H1 (cell line): ENCODE measurements around the gene STYXL1. TPM values are rescaled to one million over a fixed set of nuclear protein-coding genes. Genes with fewer than 3 reads are reported as not detected.
A peak's percentile ranks its signal among the peaks of the same experiment; 100 is the strongest.

Experiments
- CTCF ChIA-PET: fragments of 300-600 bp; sonication (Branson Sonifier 250); formaldehyde crosslinking; loops from one replicate; lab custom pipeline; 2021; ENCODE audit not compliant: partially characterized antibody; lab: Charles Lee
- POLR2A ChIA-PET: fragments of 300-600 bp; sonication (Branson Sonifier 250); formaldehyde crosslinking; loops from one replicate; lab custom pipeline; 2021; ENCODE audit warnings: inconsistent platforms; ENCODE audit not compliant: partially characterized antibody; lab: Charles Lee
- DNase-seq, 2 experiments: peaks; one replicate each; pipeline versions ENCODE4 v3.0.0 to v3.0.0-alpha.2; 2010 to 2022; ENCODE audit warnings: low spot score in 2 of 2, low read depth in 1 of 2, mixed read lengths in 1 of 2
- FAIRE-seq: peaks from 2 replicates; lab custom pipeline; 2011; peaks lifted over from hg19 to GRCh38; lab: Jason Lieb, UNC
- H2AFZ ChIP-seq: 2 replicates; pipeline ENCODE4 v1.8.1; 2012; ENCODE audit warnings: low read length, inconsistent platforms
- H2AK5ac ChIP-seq: 2 replicates; pipeline ENCODE4 v1.6.1; 2013; ENCODE audit warnings: low read depth, low read length
- H2BK120ac ChIP-seq: replicated peaks from 2 replicates; pipeline ENCODE3; 2013; ENCODE audit warnings: low read depth, low read length, inconsistent platforms
- H2BK12ac ChIP-seq: 2 replicates; pipeline ENCODE4 v1.6.1; 2013; ENCODE audit warnings: low read depth, low read length
- H2BK15ac ChIP-seq: 2 replicates; pipeline ENCODE4 v1.6.1; 2013; ENCODE audit warnings: low read length
- H2BK20ac ChIP-seq: 2 replicates; pipeline ENCODE4 v1.6.1; 2013; ENCODE audit warnings: low read length
- H2BK5ac ChIP-seq: 2 replicates; pipeline ENCODE4 v1.6.1; 2013; ENCODE audit warnings: low read depth, low read length
- H3K14ac ChIP-seq: 2 replicates; pipeline ENCODE4 v1.6.1; 2013; ENCODE audit warnings: inconsistent platforms; ENCODE audit not compliant: insufficient read length
- H3K18ac ChIP-seq: 2 replicates; pipeline ENCODE4 v1.6.1; 2013; ENCODE audit warnings: low read length; ENCODE audit errors: extremely low read depth
- H3K23ac ChIP-seq: 2 replicates; pipeline ENCODE4 v1.6.1; 2013; ENCODE audit warnings: inconsistent platforms; ENCODE audit not compliant: insufficient read length
- H3K23me2 ChIP-seq: 2 replicates; pipeline ENCODE4 v1.6.1; 2013; ENCODE audit warnings: low read depth, low read length
- H3K27ac ChIP-seq: 2 replicates; pipeline ENCODE4 v1.6.1; 2011; ENCODE audit warnings: low read depth, low read length, inconsistent platforms
- H3K27me3 ChIP-seq, 4 experiments: replicated peaks in 1 of 4; 1 replicate in 1 of 4; 2 replicates in 3 of 4; pipeline versions ENCODE4 v1.6.1 to v1.8.1; 2011 to 2013; ENCODE audit warnings: low read length in 3 of 4, mild to moderate bottlenecking in 3 of 4, inconsistent platforms in 2 of 4, mixed read lengths in 2 of 4, moderate library complexity in 1 of 4; ENCODE audit not compliant: control insufficient read depth in 3 of 4, insufficient read depth in 3 of 4; ENCODE audit errors: extremely low read depth in 1 of 4
- H3K36me3 ChIP-seq, 4 experiments: 2 replicates each; pipeline versions ENCODE4 v1.6.1 to v1.8.1; 2011 to 2013; ENCODE audit warnings: mild to moderate bottlenecking in 4 of 4, low read length in 3 of 4, moderate library complexity in 2 of 4, control low read depth in 1 of 4, inconsistent platforms in 1 of 4; ENCODE audit not compliant: insufficient read depth in 4 of 4, control insufficient read depth in 2 of 4
- H3K4ac ChIP-seq: replicated peaks from 2 replicates; pipeline ENCODE3; 2013; ENCODE audit warnings: low read length, low read depth, mixed read lengths, inconsistent platforms; ENCODE audit not compliant: insufficient read length
- H3K4me1 ChIP-seq, 4 experiments: replicated peaks in 1 of 4; 1 replicate in 1 of 4; 2 replicates in 3 of 4; pipeline versions ENCODE4 v1.6.1 to v1.8.1; 2011 to 2013; ENCODE audit warnings: low read length in 3 of 4, inconsistent platforms in 2 of 4, mixed read lengths in 1 of 4; ENCODE audit not compliant: insufficient read depth in 4 of 4, control insufficient read depth in 3 of 4
- H3K4me2 ChIP-seq, 2 experiments: 2 replicates each; pipeline versions ENCODE4 v1.6.1 to v1.8.1; 2011 to 2013; ENCODE audit warnings: low read depth in 2 of 2, low read length in 2 of 2, control low read depth in 1 of 2, inconsistent platforms in 1 of 2, mild to moderate bottlenecking in 1 of 2; ENCODE audit not compliant: insufficient read depth in 1 of 2
- H3K4me3 ChIP-seq, 4 experiments: fragments of 200-600, 300-600 bp in 1 of 4; sonication (generic), shearing (Covaris generic), sonication (Bioruptor Twin) in 1 of 4; 2 replicates each; pipeline versions ENCODE4 v1.5.1 to v1.8.1; 2011 to 2016; ENCODE audit warnings: low read length in 4 of 4, low read depth in 3 of 4, control low read depth in 2 of 4, inconsistent platforms in 2 of 4, mild to moderate bottlenecking in 2 of 4, mixed read lengths in 1 of 4, moderate library complexity in 1 of 4; ENCODE audit not compliant: insufficient read depth in 2 of 4; ENCODE audit errors: extremely low read depth in 1 of 4
- H3K56ac ChIP-seq: replicated peaks from 2 replicates; pipeline ENCODE3; 2013; ENCODE audit warnings: low read depth, mild to moderate bottlenecking, mixed read lengths, low read length, inconsistent platforms; ENCODE audit not compliant: insufficient read length
- H3K79me1 ChIP-seq: 2 replicates; pipeline ENCODE4 v1.6.1; 2013; ENCODE audit warnings: low read depth, low read length, control low read depth
- H3K79me2 ChIP-seq, 2 experiments: 2 replicates each; pipeline versions ENCODE4 v1.6.1 to v1.8.1; 2012 to 2013; ENCODE audit warnings: low read length in 2 of 2, mild to moderate bottlenecking in 2 of 2, inconsistent platforms in 1 of 2; ENCODE audit not compliant: insufficient read depth in 2 of 2, control insufficient read depth in 1 of 2
- H3K9ac ChIP-seq, 4 experiments: replicated peaks in 1 of 4; 1 replicate in 1 of 4; 2 replicates in 3 of 4; pipeline versions ENCODE4 v1.6.1 to v1.8.1; 2011 to 2013; ENCODE audit warnings: low read depth in 3 of 4, low read length in 3 of 4, control low read depth in 2 of 4, mild to moderate bottlenecking in 2 of 4, moderate library complexity in 2 of 4, inconsistent platforms in 1 of 4; ENCODE audit errors: extremely low read depth in 1 of 4
- H3K9me3 ChIP-seq, 2 experiments: 2 replicates each; pipeline versions ENCODE4 v1.6.1 to v1.8.1; 2012 to 2013; ENCODE audit warnings: mild to moderate bottlenecking in 2 of 2, moderate library complexity in 2 of 2, control low read depth in 1 of 2, inconsistent platforms in 1 of 2, low read depth in 1 of 2, low read length in 1 of 2, mixed read lengths in 1 of 2; ENCODE audit not compliant: insufficient read depth in 2 of 2
- H4K20me1 ChIP-seq, 2 experiments: replicated peaks in 1 of 2; 2 replicates each; pipeline versions ENCODE3 to v1.8.1; 2011 to 2013; ENCODE audit warnings: inconsistent platforms in 2 of 2, low read length in 2 of 2, mild to moderate bottlenecking in 1 of 2; ENCODE audit not compliant: insufficient read depth in 2 of 2, control insufficient read depth in 1 of 2
- H4K5ac ChIP-seq: 2 replicates; pipeline ENCODE4 v1.6.1; 2013; ENCODE audit warnings: low read length, low read depth, mixed read lengths, inconsistent platforms; ENCODE audit not compliant: insufficient read length
- H4K8ac ChIP-seq: 2 replicates; pipeline ENCODE4 v1.8.0; 2013; ENCODE audit warnings: mild to moderate bottlenecking, moderate library complexity, low read length, inconsistent platforms; ENCODE audit not compliant: insufficient read depth; ENCODE audit errors: extremely low read depth
- H4K91ac ChIP-seq: replicated peaks from 2 replicates; pipeline ENCODE3; 2013; ENCODE audit warnings: low read length, mixed read lengths, inconsistent platforms; ENCODE audit not compliant: insufficient read length
- CREB1 ChIP-seq: IDR thresholded peaks from 2 replicates; pipeline ENCODE4 v1.6.1; 2012; ENCODE audit warnings: inconsistent platforms
- JUN ChIP-seq: IDR thresholded peaks from 2 replicates; pipeline ENCODE4 v1.6.1; 2011; ENCODE audit warnings: low read depth, mild to moderate bottlenecking, improper control_type of control experiment, low read length
- JUND ChIP-seq: IDR thresholded peaks from 2 replicates; pipeline ENCODE4 v1.6.1; 2011; ENCODE audit warnings: mild to moderate bottlenecking, improper control_type of control experiment, low read length
- MAFK ChIP-seq: IDR thresholded peaks from 2 replicates; pipeline ENCODE4 v1.6.1; 2012; ENCODE audit warnings: low read depth, mild to moderate bottlenecking, improper control_type of control experiment, low read length
- RNF2 ChIP-seq: fragments of 200-900, 300-1000 bp; sonication (generic); IDR thresholded peaks from 2 replicates; pipeline ENCODE4 v1.7.1; 2016; ENCODE audit warnings: borderline replicate concordance, low read depth, mild to moderate bottlenecking, antibody characterized with exemption, low read length; ENCODE audit not compliant: poor library complexity, severe bottlenecking; ENCODE audit errors: missing control alignments
- RXRA ChIP-seq: IDR thresholded peaks from 2 replicates; pipeline ENCODE4 v1.6.1; 2011; ENCODE audit warnings: low read depth, mild to moderate bottlenecking, low read length, moderate library complexity; ENCODE audit not compliant: insufficient read depth
- WGBS, 2 experiments: shearing (Covaris generic) in 1 of 2; methylation state at CpG; one replicate each; pipeline versions ENCODE4 v1.1.6 to v1.1.7; 2013 to 2015; ENCODE audit warnings: low lambda C conversion rate in 2 of 2, mixed read lengths in 2 of 2, inconsistent platforms in 1 of 2, low coverage in 1 of 2, missing lambda C conversion rate in 1 of 2; ENCODE audit not compliant: insufficient replicate concordance in 2 of 2, insufficient coverage in 1 of 2, insufficient read length in 1 of 2; ENCODE audit errors: extremely low coverage in 1 of 2, missing lambda C conversion rate in 1 of 2; 5-methylcytosine and 5-hydroxymethylcytosine counted together
- long read RNA-seq, 2 experiments: library from RNA in 1 of 2; library from capped mRNA in 1 of 2; stranded (forward); transcript quantifications; one replicate each; pipeline ENCODE4 v2.0.0, GENCODE V29; 2021; ENCODE audit warnings: inconsistent platforms in 1 of 2
- polyA minus RNA-seq, 3 experiments: library from RNA; depleted of rRNA, polyadenylated mRNA; stranded (reverse); fragments of >200 nt; gene quantifications; 1 replicate in 2 of 3; 2 replicates in 1 of 3; pipeline ENCODE4 v1.2.3, GENCODE V29; 2011
- polyA plus RNA-seq, 7 experiments: library from polyadenylated mRNA; depleted of rRNA in 3 of 7; stranded (reverse) in 5 of 7; unstranded in 2 of 7; fragments of >200 nt in 5 of 7; fragments of 200-250 nt in 2 of 7; gene quantifications; 1 replicate in 5 of 7; 2 replicates in 1 of 7; 4 replicates in 1 of 7; pipeline versions ENCODE4 v1.2.1 to v1.2.3, GENCODE V29; 2011 to 2013; ENCODE audit warnings: missing spikeins in 2 of 7, mixed read lengths in 2 of 7
- total RNA-seq: library from RNA; stranded (reverse); fragmentation: NEBNext Ultra II Directional; extraction: Animal tissue kit (Norgen Biotek cat#: 25700); gene quantifications from 2 replicates; pipeline ENCODE4 v1.2.1, GENCODE V29; 2021

Gene STYXL1, protein sequence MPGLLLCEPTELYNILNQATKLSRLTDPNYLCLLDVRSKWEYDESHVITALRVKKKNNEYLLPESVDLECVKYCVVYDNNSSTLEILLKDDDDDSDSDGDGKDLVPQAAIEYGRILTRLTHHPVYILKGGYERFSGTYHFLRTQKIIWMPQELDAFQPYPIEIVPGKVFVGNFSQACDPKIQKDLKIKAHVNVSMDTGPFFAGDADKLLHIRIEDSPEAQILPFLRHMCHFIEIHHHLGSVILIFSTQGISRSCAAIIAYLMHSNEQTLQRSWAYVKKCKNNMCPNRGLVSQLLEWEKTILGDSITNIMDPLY
- 26.4 and 32.3 TPM in 2 replicates for total RNA-seq
- 53.2 and 53.9 TPM in 2 replicates for polyA plus RNA-seq (2011; rRNA removed)
- polyA plus RNA-seq (2011; cell fraction: cytosol; rRNA removed), result 54.7 TPM
- polyA plus RNA-seq (2011; cell fraction: nucleus; rRNA removed), result 36.4 TPM
- polyA plus RNA-seq (2012, experiment 1 of 2), result 26.4 to 38.5 TPM (median 31.3 TPM) in 4 replicates
- 37.5 TPM for polyA plus RNA-seq (2012, experiment 2 of 2)
- polyA plus RNA-seq (2013, experiment 1 of 2), result 23.7 TPM
- polyA plus RNA-seq (2013, experiment 2 of 2), result 25.8 TPM
- 25.3 and 27.0 TPM in 2 replicates for polyA minus RNA-seq (2011; rRNA and poly(A)+ RNA removed)
- polyA minus RNA-seq (2011; cell fraction: cytosol; rRNA and poly(A)+ RNA removed), result 10.8 TPM
- polyA minus RNA-seq (2011; cell fraction: nucleus; rRNA and poly(A)+ RNA removed), result 19.6 TPM
- long read RNA-seq, experiment 1, partial matches to known transcripts, result 3 of 16 reads
- long read RNA-seq, experiment 1, other reads (novel, unspliced or antisense), result 13 of 16 reads
- long read RNA-seq, experiment 2, partial matches to known transcripts, result 0 of 28 reads
- long read RNA-seq, experiment 2, other reads (novel, unspliced or antisense), result 22 of 28 reads

- Histone ChIP-seq H3K79me1 (peaks cover 14% of the 10 kb centered on the region), H2BK12ac (0 out of 2 replicates have a peak within 1 kb of the TSS, but pooled peaks have one; percentile 14), H4K5ac (peak within 1 kb of the TSS; percentile 64), H2BK5ac (peak within 1 kb of the TSS; percentile 83), H2BK120ac (no peak within 1 kb of the TSS), H3K18ac (peak within 1 kb of the TSS; percentile 26; the same call in 1 of the 2 replicates), H2BK15ac (no peak within 1 kb of the TSS), H3K36me3 (peaks cover 0 to 8% (median 1%) of the 10 kb centered on the region in 4 experiments; a peak in 4 of 8 replicates), H4K91ac (peak within 1 kb of the TSS; percentile 57), H3K9ac (peak within 1 kb of the TSS; percentile 94 to 99 (median 96)), H3K56ac (peak within 1 kb of the TSS; percentile 78), H2AK5ac (0 out of 2 replicates have a peak within 1 kb of the TSS, but pooled peaks have one; percentile 40), H3K4me1 (peaks cover 0 to 4% (median 3%) of the 10 kb centered on the region in 4 experiments; a peak in 6 of 7 replicates), H2AFZ (peak within 1 kb of the TSS; percentile 67; the same call in 1 of the 2 replicates), H4K20me1 (peaks cover 3 to 16% of the 10 kb centered on the region in 2 experiments), H3K23me2 (peaks cover 4% of the 10 kb centered on the region), H3K14ac (no peak within 1 kb of the TSS), H4K8ac (peak within 1 kb of the TSS; percentile 93), H3K4ac (peak within 1 kb of the TSS; percentile 83), H3K4me3 (peak within 1 kb of the TSS; percentile 94 to 97 (median 96)), H2BK20ac (no peak within 1 kb of the TSS), H3K27me3 (no peaks in the 10 kb centered on the region), H3K27ac (peak within 1 kb of the TSS; percentile 79), H3K9me3 (no peaks in the 10 kb centered on the region), H3K4me2 (peak within 1 kb of the TSS; percentile 77 to 99), H3K23ac (no peak within 1 kb of the TSS), H3K79me2 (peaks cover 8 to 77% of the 10 kb centered on the region in 2 experiments)
- no peak for FAIRE-seq
- ChIA-PET POLR2A (interaction anchor here (0.6 to 15.6 kb wide), 29 partner anchors 9 to 1761 kb away, joined by 3 to 127 read pairs (median 4); no protein-coding TSS in a partner anchor), CTCF (interaction anchor here (0.6 to 1.6 kb wide), 5 partner anchors 21 to 266 kb away, joined by 3 to 4 read pairs (median 3); no protein-coding TSS in a partner anchor)
- 1% methylated on average over 49 of the region's 58 CpGs; no CpG with 5 or more reads in 1 of the 2 experiments for WGBS, 2 experiments
- peak; percentile 81 to 93 for DNase-seq
- TF ChIP-seq MAFK (no peak), CREB1 (peak; percentile 80), JUN (no peak), JUND (no peak; the same call in 1 of the 2 replicates), RXRA (no peak), RNF2 (no peak)
Measured at GRCh38 chr7:76047811-76048667, at the start of gene STYXL1, which contains the start of gene MDH2. TSS of gene STYXL1 (minus strand) at chr7:76048000. CDS start at chr7:76030523, 17,477 bp downstream. TSS of gene MDH2 (plus strand) at chr7:76048106. CDS start at chr7:76048161, 55 bp downstream.
